Endothelial cell of umbilical vein (primary cell): ENCODE data around the gene CDC42EP5. TPM values are rescaled to one million over a fixed set of nuclear protein-coding genes. Genes with fewer than 3 reads are reported as not detected.

Source experiments
- BruUV-seq: library from RNA; stranded (reverse); fragments of 400-500 nt; replicated peaks from 2 replicates; lab custom pipeline; 2021; lab: Mats Ljungman, UMichigan
- CTCF ChIA-PET: fragments of 300-600, 350-600 bp; sonication (Branson Sonifier 250); formaldehyde crosslinking; loops from one replicate; lab custom pipeline; 2021; ENCODE audit warnings: antibody characterized with exemption, inconsistent platforms; lab: Charles Lee
- POLR2A ChIA-PET: fragments of 300-600, 350-600 bp; sonication (Branson Sonifier 250); formaldehyde crosslinking; loops from one replicate; lab custom pipeline; 2021; ENCODE audit warnings: antibody characterized with exemption, inconsistent platforms; lab: Charles Lee
- DNase-seq: peaks from one replicate; pipeline ENCODE4 v3.0.0-alpha.2; 2011; ENCODE audit warnings: low read depth, low spot score
- FAIRE-seq: peaks from 2 replicates; lab custom pipeline; 2011; peaks lifted over from hg19 to GRCh38; lab: Jason Lieb, UNC
- H2AFZ ChIP-seq: 2 replicates; pipeline ENCODE4 v1.6.0; 2012; ENCODE audit warnings: low read depth, low read length, control low read depth, inconsistent platforms
- H3K27ac ChIP-seq: 2 replicates; pipeline ENCODE4 v1.5.1; 2011; ENCODE audit warnings: low read depth, mild to moderate bottlenecking, control low read depth, low read length, moderate library complexity; ENCODE audit not compliant: insufficient read depth
- H3K27me3 ChIP-seq, 2 experiments: 2 replicates each; pipeline versions ENCODE4 v1.6.0 to v1.6.1; 2011; ENCODE audit warnings: low read length in 2 of 2, mixed read lengths in 1 of 2; ENCODE audit not compliant: control insufficient read depth in 2 of 2, insufficient read depth in 2 of 2
- H3K36me3 ChIP-seq, 2 experiments: 2 replicates in 1 of 2; 3 replicates in 1 of 2; pipeline ENCODE4 v1.5.1; 2011; ENCODE audit warnings: low read length in 2 of 2, mild to moderate bottlenecking in 1 of 2, moderate library complexity in 1 of 2; ENCODE audit not compliant: control insufficient read depth in 2 of 2, insufficient read depth in 2 of 2; ENCODE audit errors: extremely low read depth in 1 of 2
- H3K4me1 ChIP-seq: 3 replicates; pipeline ENCODE4 v1.5.1; 2011; ENCODE audit warnings: mild to moderate bottlenecking, low read length; ENCODE audit not compliant: control insufficient read depth, insufficient read depth; ENCODE audit errors: extremely low read depth
- H3K4me2 ChIP-seq: 2 replicates; pipeline ENCODE4 v1.6.1; 2011; ENCODE audit warnings: low read length, control low read depth, mixed read lengths; ENCODE audit not compliant: insufficient read depth
- H3K4me3 ChIP-seq, 3 experiments: fragments of 200-600 bp in 1 of 3; sonication (generic), shearing (Covaris generic) in 1 of 3; replicated peaks in 1 of 3; 2 replicates each; pipeline ENCODE4 v1.5.1; 2011 to 2016; ENCODE audit warnings: control low read depth in 3 of 3, low read length in 3 of 3, mild to moderate bottlenecking in 2 of 3, inconsistent platforms in 1 of 3, low read depth in 1 of 3, moderate library complexity in 1 of 3; ENCODE audit not compliant: insufficient read depth in 1 of 3
- H3K79me2 ChIP-seq: 2 replicates; pipeline ENCODE4 v1.6.0; 2012; ENCODE audit warnings: low read length, inconsistent platforms; ENCODE audit not compliant: control insufficient read depth, insufficient read depth
- H3K9ac ChIP-seq: replicated peaks from 2 replicates; pipeline ENCODE3; 2011; ENCODE audit warnings: low read length, control low read depth; ENCODE audit not compliant: insufficient read depth; ENCODE audit errors: extremely low read depth
- H3K9me1 ChIP-seq: replicated peaks from 3 replicates; pipeline ENCODE4 v1.6.0; 2011; ENCODE audit warnings: mild to moderate bottlenecking, low read length; ENCODE audit not compliant: control insufficient read depth, insufficient read depth; ENCODE audit errors: extremely low read depth
- H3K9me3 ChIP-seq: replicated peaks from 2 replicates; pipeline ENCODE4 v1.5.1; 2012; ENCODE audit warnings: low read length, inconsistent platforms; ENCODE audit not compliant: control insufficient read depth, insufficient read depth
- H4K20me1 ChIP-seq: replicated peaks from 2 replicates; pipeline ENCODE3; 2011; ENCODE audit warnings: mild to moderate bottlenecking, low read length; ENCODE audit not compliant: control insufficient read depth, insufficient read depth; ENCODE audit errors: extremely low read depth
- CTCF ChIP-seq, 2 donors: IDR thresholded peaks; 1 replicate in 1 of 2; 2 replicates in 1 of 2; pipeline ENCODE4 v1.5.1; 2011; ENCODE audit warnings: low read length in 2 of 2, mild to moderate bottlenecking in 2 of 2, moderate library complexity in 2 of 2, control low read depth in 1 of 2, inconsistent platforms in 1 of 2, low read depth in 1 of 2; ENCODE audit not compliant: insufficient read depth in 1 of 2; ENCODE audit errors: extremely low read depth in 1 of 2
- EZH2 ChIP-seq: IDR thresholded peaks from 2 replicates; pipeline ENCODE4 v1.6.1; 2012; ENCODE audit warnings: borderline replicate concordance, low read depth, mild to moderate bottlenecking, moderate library complexity, low read length, inconsistent platforms; ENCODE audit not compliant: severe bottlenecking
- MYC ChIP-seq: IDR thresholded peaks from one replicate; pipeline ENCODE4 v1.6.1; 2011; ENCODE audit warnings: mild to moderate bottlenecking, low read depth, low read length
- POLR2A ChIP-seq: IDR thresholded peaks from 2 replicates; pipeline ENCODE4 v1.6.1; 2012; ENCODE audit warnings: low read depth, mild to moderate bottlenecking, control low read depth, low read length
- POLR2AphosphoS5 ChIP-seq: IDR thresholded peaks from 2 replicates; pipeline ENCODE4 v1.6.1; 2012; ENCODE audit warnings: low read depth, mild to moderate bottlenecking, control low read depth, low read length, moderate library complexity; ENCODE audit not compliant: insufficient read depth
- dilution Hi-C: fragments of 300-500 bp; cut with MboI; formaldehyde crosslinking; loops from one replicate; pipeline ENCODE4 v1.15.0; 2019; ENCODE audit warnings: low sequenced_read_pairs; ENCODE audit not compliant: extremely low pct_ligation_motif_present
- intact Hi-C: fragments of 100-400 bp; cut with micrococcal nuclease; formaldehyde crosslinking; loops from one replicate; pipeline ENCODE4 v1.10.0; 2022
- polyA plus RNA-seq, 4 experiments: library from polyadenylated mRNA; depleted of rRNA in 3 of 4; stranded (reverse) in 3 of 4; unstranded in 1 of 4; fragments of >200 nt; gene quantifications; 2 replicates each; pipeline versions ENCODE4 v1.2.1 to v1.2.3, GENCODE V29; 2011 to 2012; ENCODE audit warnings: missing spikeins in 1 of 4
- total RNA-seq: library from RNA; stranded (reverse); gene quantifications from 2 replicates; pipeline ENCODE4 v1.2.3, GENCODE V29; 2021

Gene CDC42EP5
- total and polyA plus RNA-seq, 2 donors (not counting 3 experiments of a cell fraction or from before 2014, with no cell fraction given), result 37.3 to 85.5 TPM

- no peaks in the 10 kb centered on the region for H3K9me3 ChIP-seq
- no TSS peak for BruUV-seq
- CTCF ChIA-PET, result interaction anchor here (1.0 to 2.4 kb wide), 5 partner anchors 11 to 23 kb away, joined by 3 to 21 read pairs (median 5); partner anchors contain the start of genes CDC42EP5 and LENG8
- peak overlapping the region; percentile 32 for H3K4me2 ChIP-seq
- H3K9me1 ChIP-seq, result no peaks in the 10 kb centered on the region
- H4K20me1 ChIP-seq, result no peaks in the 10 kb centered on the region
- FAIRE-seq (peak; percentile 59), DNase-seq (peak; percentile 17)
- no peak overlapping the region for H3K4me3 ChIP-seq
- peak overlapping the region; percentile 85 for H3K27ac ChIP-seq
- no peak overlapping the region for H3K9ac ChIP-seq
- POLR2A ChIA-PET, result interaction anchor here (0.6 to 2.4 kb wide), 3 partner anchors 8 to 13 kb away, joined by 3 to 11 read pairs (median 4); partner anchors contain the start of genes CDC42EP5 and LENG8
- H2AFZ ChIP-seq, result no peak overlapping the region
- no peaks in the 10 kb centered on the region for H3K27me3 ChIP-seq
- TF ChIP-seq CTCF (IDR thresholded peaks at IDR 0.05; ENCODE audit: extremely low read depth in 1 of 2, insufficient read depth in 1 of 2, low read depth in 1 of 2, low read length in 2 of 2) (no peak), MYC (no peak), POLR2AphosphoS5 (peak; percentile 13), EZH2 (no peak), POLR2A (no peak)
- H3K79me2 ChIP-seq, result peaks cover 37% of the 10 kb centered on the region
- peaks cover 16 to 43% of the 10 kb centered on the region in 2 experiments for H3K36me3 ChIP-seq
- intact Hi-C loops (loop anchor here (2.0 to 10.0 kb wide), 6 partner anchors 271 to 1193 kb away; partner anchors contain the start of genes MYADM, PPP1R12C, RDH13 and TSEN34), dilution Hi-C loops (no loop called here)
- peaks cover 29% of the 10 kb centered on the region for H3K4me1 ChIP-seq
Measured at GRCh38 chr19:54461613-54462012, 11.5 kb downstream of the CDC42EP5 start.
